Vagina (tissue), 2 donors: ENCODE data around the gene LAMB2.

Experiments used
- POLR2A ChIP-seq, 2 donors: fragments of 450-650 bp; IDR thresholded peaks; one replicate each; pipeline ENCODE4 v1.6.1; 2017; ENCODE audit warnings: antibody characterized with exemption in 2 of 2, mild to moderate bottlenecking in 2 of 2, moderate library complexity in 2 of 2
- POLR2AphosphoS5 ChIP-seq, 2 donors: sonication (generic); formaldehyde crosslinking; IDR thresholded peaks; one replicate each; pipeline ENCODE4 v1.9.0; 2017; ENCODE audit warnings: antibody characterized with exemption in 2 of 2, mild to moderate bottlenecking in 2 of 2, low read depth in 1 of 2; ENCODE audit not compliant: insufficient read depth in 1 of 2
- TF ChIP-seq, protein P1 (sequence below), 3 experiments: fragments of 450-650 bp in 2 of 3; fragments of 200-600 bp in 1 of 3; sonication (generic) in 1 of 3; IDR thresholded peaks; one replicate each; pipeline ENCODE4 v1.5.1; 2017 to 2019; ENCODE audit warnings: antibody characterized with exemption in 3 of 3, mild to moderate bottlenecking in 2 of 3, moderate library complexity in 2 of 3

DNA sequence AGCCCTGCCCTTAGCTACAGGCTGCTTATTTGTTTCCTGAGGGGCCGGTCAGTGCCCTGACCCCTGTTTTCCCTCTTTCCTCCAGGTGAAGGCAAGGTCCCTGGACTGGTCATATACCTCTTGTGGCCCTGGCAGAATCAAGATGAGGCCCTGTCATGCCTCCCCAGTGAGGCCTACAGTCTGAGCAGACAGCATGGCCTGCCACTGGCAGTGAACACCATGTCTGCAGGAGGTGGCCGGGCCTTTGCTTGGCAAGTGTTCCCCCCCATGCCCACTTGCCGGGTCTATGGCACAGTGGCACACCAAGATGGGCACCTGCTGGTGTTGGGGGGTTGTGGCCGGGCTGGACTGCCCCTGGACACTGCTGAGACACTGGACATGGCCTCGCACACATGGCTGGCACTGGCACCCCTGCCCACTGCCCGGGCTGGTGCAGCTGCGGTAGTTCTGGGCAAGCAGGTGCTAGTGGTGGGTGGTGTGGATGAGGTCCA, 39.7 kb upstream of the LAMB2 start:
- TF ChIP-seq, protein P1, sequence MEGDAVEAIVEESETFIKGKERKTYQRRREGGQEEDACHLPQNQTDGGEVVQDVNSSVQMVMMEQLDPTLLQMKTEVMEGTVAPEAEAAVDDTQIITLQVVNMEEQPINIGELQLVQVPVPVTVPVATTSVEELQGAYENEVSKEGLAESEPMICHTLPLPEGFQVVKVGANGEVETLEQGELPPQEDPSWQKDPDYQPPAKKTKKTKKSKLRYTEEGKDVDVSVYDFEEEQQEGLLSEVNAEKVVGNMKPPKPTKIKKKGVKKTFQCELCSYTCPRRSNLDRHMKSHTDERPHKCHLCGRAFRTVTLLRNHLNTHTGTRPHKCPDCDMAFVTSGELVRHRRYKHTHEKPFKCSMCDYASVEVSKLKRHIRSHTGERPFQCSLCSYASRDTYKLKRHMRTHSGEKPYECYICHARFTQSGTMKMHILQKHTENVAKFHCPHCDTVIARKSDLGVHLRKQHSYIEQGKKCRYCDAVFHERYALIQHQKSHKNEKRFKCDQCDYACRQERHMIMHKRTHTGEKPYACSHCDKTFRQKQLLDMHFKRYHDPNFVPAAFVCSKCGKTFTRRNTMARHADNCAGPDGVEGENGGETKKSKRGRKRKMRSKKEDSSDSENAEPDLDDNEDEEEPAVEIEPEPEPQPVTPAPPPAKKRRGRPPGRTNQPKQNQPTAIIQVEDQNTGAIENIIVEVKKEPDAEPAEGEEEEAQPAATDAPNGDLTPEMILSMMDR (IDR thresholded peaks at IDR 0.05) = no peak
- TF ChIP-seq POLR2A (IDR thresholded peaks at IDR 0.05) (no peak), POLR2AphosphoS5 (IDR thresholded peaks at IDR 0.05; ENCODE audit: insufficient read depth in 1 of 2, low read depth in 1 of 2) (no peak)
